A549 (cell line): ENCODE measurements around the gene PLEKHG3.

Experiments
- CEBPB ChIP-seq, 2 experiments: fragments of >200 bp in 1 of 2; sonication (Bioruptor Twin) in 1 of 2; formaldehyde crosslinking in 1 of 2; IDR thresholded peaks; 2 replicates each; pipeline ENCODE4 v1.6.1; 2012 to 2016
- ESRRA ChIP-seq: fragments of 150-350 bp; IDR thresholded peaks from 2 replicates; pipeline ENCODE4 v1.6.1; 2014; ENCODE audit warnings: mild to moderate bottlenecking, low read length, borderline replicate concordance
- FOXS1 ChIP-seq: fragments of 250-450 bp; sonication (Bioruptor Pico); IDR thresholded peaks from 2 replicates; pipeline ENCODE4 v1.5.0; 2020; ENCODE audit warnings: mild to moderate bottlenecking, moderate library complexity
- HDAC2 ChIP-seq: fragments of 200-600 bp; sonication (generic); IDR thresholded peaks from 2 replicates; pipeline ENCODE4 v1.6.1; 2016
- JUN ChIP-seq, 2 experiments: fragments of >200 bp; sonication (Bioruptor Twin); formaldehyde crosslinking; IDR thresholded peaks; 2 replicates in 1 of 2; 3 replicates in 1 of 2; pipeline ENCODE4 v1.6.1; 2016 to 2017
- RCOR1 ChIP-seq: fragments of 150-350 bp; IDR thresholded peaks from 2 replicates; pipeline ENCODE4 v1.6.1; 2014; ENCODE audit warnings: antibody characterized with exemption, low read length, low read depth
- TP53 ChIP-seq: fragments of 250-450 bp; sonication (Bioruptor Pico); IDR thresholded peaks from 2 replicates; pipeline ENCODE4 v1.5.0; 2021; ENCODE audit warnings: mild to moderate bottlenecking, moderate library complexity
- TF ChIP-seq, protein P1 (sequence below): fragments of >200 bp; sonication (Bioruptor Twin); formaldehyde crosslinking; IDR thresholded peaks from 3 replicates; pipeline ENCODE4 v1.5.1; 2016
- TF ChIP-seq, protein P2 (sequence below): IDR thresholded peaks from 2 replicates; pipeline ENCODE4 v1.6.1; 2012

DNA sequence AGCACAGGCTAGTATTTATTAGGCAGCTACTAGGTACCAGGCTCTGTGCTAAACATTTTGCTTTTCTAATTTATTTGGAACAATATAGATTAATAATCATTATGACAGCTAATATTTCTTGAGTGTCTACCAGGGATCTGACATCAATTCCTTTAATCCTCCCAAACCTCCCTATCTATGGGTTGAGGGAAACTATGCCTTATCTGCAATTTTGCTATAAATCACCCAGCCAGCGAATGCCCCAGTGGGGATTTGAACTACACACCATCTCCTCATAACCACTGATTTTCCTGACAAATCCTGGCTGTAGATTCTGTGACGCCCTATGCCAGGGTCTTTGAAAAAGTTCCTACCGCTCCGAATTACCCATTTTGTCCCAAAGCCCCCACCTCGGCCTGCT lies 21.4 kb upstream of the PLEKHG3 start:
- no peak for TF ChIP-seq FOXS1 (CRISPR knock-in tag)
- TF ChIP-seq JUN (IDR thresholded peaks at IDR 0.05) = no peak
- TF ChIP-seq, protein P1, sequence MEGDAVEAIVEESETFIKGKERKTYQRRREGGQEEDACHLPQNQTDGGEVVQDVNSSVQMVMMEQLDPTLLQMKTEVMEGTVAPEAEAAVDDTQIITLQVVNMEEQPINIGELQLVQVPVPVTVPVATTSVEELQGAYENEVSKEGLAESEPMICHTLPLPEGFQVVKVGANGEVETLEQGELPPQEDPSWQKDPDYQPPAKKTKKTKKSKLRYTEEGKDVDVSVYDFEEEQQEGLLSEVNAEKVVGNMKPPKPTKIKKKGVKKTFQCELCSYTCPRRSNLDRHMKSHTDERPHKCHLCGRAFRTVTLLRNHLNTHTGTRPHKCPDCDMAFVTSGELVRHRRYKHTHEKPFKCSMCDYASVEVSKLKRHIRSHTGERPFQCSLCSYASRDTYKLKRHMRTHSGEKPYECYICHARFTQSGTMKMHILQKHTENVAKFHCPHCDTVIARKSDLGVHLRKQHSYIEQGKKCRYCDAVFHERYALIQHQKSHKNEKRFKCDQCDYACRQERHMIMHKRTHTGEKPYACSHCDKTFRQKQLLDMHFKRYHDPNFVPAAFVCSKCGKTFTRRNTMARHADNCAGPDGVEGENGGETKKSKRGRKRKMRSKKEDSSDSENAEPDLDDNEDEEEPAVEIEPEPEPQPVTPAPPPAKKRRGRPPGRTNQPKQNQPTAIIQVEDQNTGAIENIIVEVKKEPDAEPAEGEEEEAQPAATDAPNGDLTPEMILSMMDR = no peak
- no peak for TF ChIP-seq CEBPB (IDR thresholded peaks at IDR 0.05)
- no peak for TF ChIP-seq TP53 (CRISPR knock-in tag)
- TF ChIP-seq, protein P2, sequence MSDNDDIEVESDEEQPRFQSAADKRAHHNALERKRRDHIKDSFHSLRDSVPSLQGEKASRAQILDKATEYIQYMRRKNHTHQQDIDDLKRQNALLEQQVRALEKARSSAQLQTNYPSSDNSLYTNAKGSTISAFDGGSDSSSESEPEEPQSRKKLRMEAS = no peak
- TF ChIP-seq HDAC2 = no peak
- TF ChIP-seq ESRRA = no peak
- TF ChIP-seq RCOR1 = no peak
